Measurements from ENCODE around the gene PIR.

DNA sequence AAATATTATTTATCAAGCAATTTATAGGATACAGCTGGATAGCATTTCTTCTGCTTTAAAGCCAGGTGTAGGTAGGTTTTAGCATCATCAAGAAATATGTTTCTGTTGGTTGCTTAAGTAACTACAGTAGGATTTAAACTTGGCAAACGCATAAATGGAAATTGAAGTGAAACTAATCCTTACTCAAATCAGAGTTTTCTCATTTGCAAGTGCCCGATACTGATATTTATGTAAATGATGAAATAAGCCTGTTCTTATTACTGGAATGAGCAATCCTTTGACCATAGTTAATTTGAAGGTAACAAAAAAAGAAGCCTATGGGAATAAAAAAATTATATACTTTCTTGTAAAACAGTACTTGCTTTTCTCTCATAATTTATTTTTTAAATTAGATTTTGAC lies 134.6 kb downstream of the PIR start:
- TF ChIP-seq, protein P1, sequence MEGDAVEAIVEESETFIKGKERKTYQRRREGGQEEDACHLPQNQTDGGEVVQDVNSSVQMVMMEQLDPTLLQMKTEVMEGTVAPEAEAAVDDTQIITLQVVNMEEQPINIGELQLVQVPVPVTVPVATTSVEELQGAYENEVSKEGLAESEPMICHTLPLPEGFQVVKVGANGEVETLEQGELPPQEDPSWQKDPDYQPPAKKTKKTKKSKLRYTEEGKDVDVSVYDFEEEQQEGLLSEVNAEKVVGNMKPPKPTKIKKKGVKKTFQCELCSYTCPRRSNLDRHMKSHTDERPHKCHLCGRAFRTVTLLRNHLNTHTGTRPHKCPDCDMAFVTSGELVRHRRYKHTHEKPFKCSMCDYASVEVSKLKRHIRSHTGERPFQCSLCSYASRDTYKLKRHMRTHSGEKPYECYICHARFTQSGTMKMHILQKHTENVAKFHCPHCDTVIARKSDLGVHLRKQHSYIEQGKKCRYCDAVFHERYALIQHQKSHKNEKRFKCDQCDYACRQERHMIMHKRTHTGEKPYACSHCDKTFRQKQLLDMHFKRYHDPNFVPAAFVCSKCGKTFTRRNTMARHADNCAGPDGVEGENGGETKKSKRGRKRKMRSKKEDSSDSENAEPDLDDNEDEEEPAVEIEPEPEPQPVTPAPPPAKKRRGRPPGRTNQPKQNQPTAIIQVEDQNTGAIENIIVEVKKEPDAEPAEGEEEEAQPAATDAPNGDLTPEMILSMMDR (IDR thresholded peaks at IDR 0.05): no peak
- no peak for TF ChIP-seq POLR2A (IDR thresholded peaks at IDR 0.05)
